GM06990 (cell line): ENCODE data around the gene MBD6.

Experiments used
- DNase-seq: peaks from one replicate; pipeline ENCODE4 v3.0.0-alpha.2; 2011; ENCODE audit not compliant: insufficient read length; ENCODE audit errors: extremely low read depth
- H3K27me3 ChIP-seq: replicated peaks from 2 replicates; pipeline ENCODE4 v1.6.0; 2011; ENCODE audit warnings: low read length; ENCODE audit not compliant: control insufficient read depth, insufficient read depth
- H3K36me3 ChIP-seq: 2 replicates; pipeline ENCODE4 v1.5.1; 2011; ENCODE audit warnings: low read length; ENCODE audit not compliant: control insufficient read depth, insufficient read depth
- H3K4me3 ChIP-seq: replicated peaks from 2 replicates; pipeline ENCODE4 v1.5.1; 2011; ENCODE audit warnings: low read depth, mild to moderate bottlenecking, control low read depth, low read length
- TF ChIP-seq, protein P1 (sequence below): IDR thresholded peaks from 2 replicates; pipeline ENCODE4 v1.5.1; 2011; ENCODE audit warnings: low read length, control low read depth, mild to moderate bottlenecking, inconsistent platforms; ENCODE audit not compliant: insufficient read depth, poor library complexity, severe bottlenecking

Gene MBD6

DNA sequence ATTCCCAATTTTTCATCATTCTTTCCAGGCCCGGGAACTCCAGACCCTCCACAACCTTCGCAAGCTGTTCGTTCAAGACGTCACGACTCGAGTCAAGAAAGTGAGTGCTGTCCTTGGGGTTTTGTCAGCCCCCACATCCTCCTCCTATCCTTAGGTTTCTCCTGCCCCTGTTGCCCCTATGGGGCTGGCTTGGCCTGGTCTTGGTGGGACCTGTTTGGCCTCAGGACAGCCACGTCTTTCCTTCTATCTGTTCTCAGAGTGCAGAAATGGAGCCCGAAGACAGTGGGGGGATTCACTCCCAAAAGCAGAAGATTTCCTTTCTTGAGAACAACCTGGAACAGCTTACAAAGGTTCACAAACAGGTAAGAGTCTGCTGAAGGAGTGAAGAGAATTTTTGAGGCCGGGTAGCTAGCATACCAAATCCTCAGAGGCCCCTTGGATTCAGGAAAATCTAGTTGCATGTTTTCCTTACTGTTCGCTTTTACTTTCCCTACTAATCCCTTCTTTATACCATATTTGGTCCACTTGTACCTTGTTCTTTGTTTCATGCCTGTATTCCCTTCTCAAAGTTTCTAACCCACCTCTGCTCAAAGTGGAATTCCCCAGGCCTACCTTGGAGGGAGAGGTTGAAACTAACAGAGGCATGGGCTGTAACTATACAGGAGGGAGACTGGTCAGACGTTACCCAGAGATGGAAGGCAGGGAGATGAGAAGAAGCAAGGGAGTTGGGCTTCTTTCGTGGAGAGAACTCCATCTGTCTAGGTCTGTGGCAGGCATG is 55.5 kb downstream of the MBD6 start:
- no peak overlapping the region for H3K4me3 ChIP-seq
- no peak for DNase-seq
- no peaks in the 10 kb centered on the region; the same call in 1 of the 2 replicates for H3K27me3 ChIP-seq
- TF ChIP-seq, protein P1, sequence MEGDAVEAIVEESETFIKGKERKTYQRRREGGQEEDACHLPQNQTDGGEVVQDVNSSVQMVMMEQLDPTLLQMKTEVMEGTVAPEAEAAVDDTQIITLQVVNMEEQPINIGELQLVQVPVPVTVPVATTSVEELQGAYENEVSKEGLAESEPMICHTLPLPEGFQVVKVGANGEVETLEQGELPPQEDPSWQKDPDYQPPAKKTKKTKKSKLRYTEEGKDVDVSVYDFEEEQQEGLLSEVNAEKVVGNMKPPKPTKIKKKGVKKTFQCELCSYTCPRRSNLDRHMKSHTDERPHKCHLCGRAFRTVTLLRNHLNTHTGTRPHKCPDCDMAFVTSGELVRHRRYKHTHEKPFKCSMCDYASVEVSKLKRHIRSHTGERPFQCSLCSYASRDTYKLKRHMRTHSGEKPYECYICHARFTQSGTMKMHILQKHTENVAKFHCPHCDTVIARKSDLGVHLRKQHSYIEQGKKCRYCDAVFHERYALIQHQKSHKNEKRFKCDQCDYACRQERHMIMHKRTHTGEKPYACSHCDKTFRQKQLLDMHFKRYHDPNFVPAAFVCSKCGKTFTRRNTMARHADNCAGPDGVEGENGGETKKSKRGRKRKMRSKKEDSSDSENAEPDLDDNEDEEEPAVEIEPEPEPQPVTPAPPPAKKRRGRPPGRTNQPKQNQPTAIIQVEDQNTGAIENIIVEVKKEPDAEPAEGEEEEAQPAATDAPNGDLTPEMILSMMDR, result no peak
- H3K36me3 ChIP-seq, result no peaks in the 10 kb centered on the region

DNA sequence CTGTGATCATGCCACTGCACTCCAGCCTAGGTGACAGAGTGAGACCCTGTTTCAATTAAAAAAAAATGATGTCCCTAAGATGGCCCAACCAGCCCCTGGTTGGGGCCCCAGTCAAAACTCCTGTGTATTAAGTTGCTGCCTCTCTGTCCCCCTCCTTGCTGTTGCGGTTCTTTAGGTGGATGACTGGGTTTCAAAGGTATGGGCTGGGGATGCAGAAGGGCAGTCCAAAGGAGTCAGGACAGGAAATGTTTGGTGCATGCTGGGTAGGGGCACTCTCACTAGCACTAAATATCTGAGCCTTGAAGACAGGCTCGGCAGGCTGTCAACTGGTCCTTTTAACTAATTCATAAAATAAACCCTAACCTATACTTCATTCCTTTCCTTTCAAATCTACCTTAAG is 56.4 kb downstream of the MBD6 start:
- Histone ChIP-seq H3K36me3 (no peaks in the 10 kb centered on the region), H3K27me3 (no peaks in the 10 kb centered on the region; the same call in 1 of the 2 replicates), H3K4me3 (no peak overlapping the region)
- DNase-seq, result no peak
- TF ChIP-seq, protein P1, result no peak
